GM23338 (cell line): ENCODE data around the gene ETF1. TPM values are rescaled to one million over a fixed set of nuclear protein-coding genes. Genes with fewer than 3 reads are reported as not detected.

Source experiments
- ATAC-seq: fragments of 200-7000 bp; cut with Tn5 transposase; 3 replicates; pipeline ENCODE4 v1.9.1; 2020
- DNase-seq: peaks from one replicate; pipeline ENCODE4 v3.0.0-alpha.2; 2015; ENCODE audit warnings: low spot score
- H2AFZ ChIP-seq: fragments of 200-600 bp; sonication (generic); 2 replicates; pipeline ENCODE4 v1.8.0; 2016; ENCODE audit warnings: antibody characterized with exemption, mild to moderate bottlenecking, moderate library complexity
- H3F3A ChIP-seq: fragments of 200-600 bp; sonication (generic); replicated peaks from 2 replicates; pipeline ENCODE4 v1.8.0; 2017; ENCODE audit warnings: antibody characterized with exemption, mixed run types, low read depth
- H3K27ac ChIP-seq: fragments of 200-600 bp; sonication (generic); 2 replicates; pipeline ENCODE4 v1.6.1; 2016; ENCODE audit warnings: low read depth
- H3K27me3 ChIP-seq: fragments of 200-600 bp; sonication (generic); 2 replicates; pipeline ENCODE4 v1.8.0; 2016; ENCODE audit warnings: mild to moderate bottlenecking, mixed run types, moderate library complexity; ENCODE audit not compliant: insufficient read depth
- H3K36me3 ChIP-seq: fragments of 200-600 bp; sonication (generic); 2 replicates; pipeline ENCODE4 v1.8.0; 2016; ENCODE audit warnings: mild to moderate bottlenecking; ENCODE audit not compliant: insufficient read depth
- H3K4me1 ChIP-seq: fragments of 200-600 bp; sonication (generic); 2 replicates; pipeline ENCODE4 v1.8.0; 2016; ENCODE audit warnings: mild to moderate bottlenecking, moderate library complexity; ENCODE audit not compliant: insufficient read depth
- H3K4me2 ChIP-seq: fragments of 200-600 bp; sonication (generic); 2 replicates; pipeline ENCODE4 v1.7.1; 2017; ENCODE audit warnings: mixed run types
- H3K4me3 ChIP-seq: fragments of 200-600 bp; sonication (generic); 2 replicates; pipeline ENCODE4 v1.6.1; 2016; ENCODE audit warnings: mixed run types
- H3K79me2 ChIP-seq: fragments of 200-600 bp; sonication (generic); replicated peaks from 2 replicates; pipeline ENCODE4 v1.8.0; 2017; ENCODE audit warnings: mild to moderate bottlenecking; ENCODE audit not compliant: insufficient read depth
- H3K9me2 ChIP-seq: fragments of 200-600 bp; sonication (generic); 2 replicates; pipeline ENCODE4 v1.8.0; 2017; ENCODE audit not compliant: insufficient read depth
- H4K20me1 ChIP-seq: fragments of 200-600 bp; sonication (generic); replicated peaks from 2 replicates; pipeline ENCODE4 v1.8.0; 2017; ENCODE audit warnings: mild to moderate bottlenecking; ENCODE audit not compliant: insufficient read depth
- H3K27ac Mint-ChIP-seq: 2 replicates; pipeline ENCODE4 v1.8.0; 2020; ENCODE audit warnings: inconsistent platforms, mild to moderate bottlenecking, moderate library complexity, mixed read lengths
- H3K27me3 Mint-ChIP-seq: 3 replicates; pipeline ENCODE4 v1.8.0; 2022; ENCODE audit warnings: low read depth, mild to moderate bottlenecking, moderate library complexity, mixed read lengths, inconsistent platforms; ENCODE audit not compliant: insufficient read depth, poor library complexity
- H3K36me3 Mint-ChIP-seq: 3 replicates; pipeline ENCODE4 v1.8.0; 2021; ENCODE audit warnings: low read depth, mild to moderate bottlenecking, inconsistent platforms, moderate library complexity, mixed read lengths
- H3K4me1 Mint-ChIP-seq: 3 replicates; pipeline ENCODE4 v1.8.0; 2020; ENCODE audit warnings: mild to moderate bottlenecking, inconsistent platforms, mixed read lengths
- H3K4me3 Mint-ChIP-seq: 3 replicates; pipeline ENCODE4 v1.8.0; 2021; ENCODE audit warnings: moderate library complexity, mild to moderate bottlenecking, inconsistent platforms, mixed read lengths
- H3K9me3 Mint-ChIP-seq: 3 replicates; pipeline ENCODE4 v1.8.0; 2020; ENCODE audit warnings: moderate library complexity, mild to moderate bottlenecking, inconsistent platforms, mixed read lengths
- CREB1 ChIP-seq: fragments of 250-450 bp; sonication (Bioruptor Pico); IDR thresholded peaks from 2 replicates; pipeline ENCODE4 v1.5.0; 2020; ENCODE audit warnings: low read depth, mild to moderate bottlenecking, moderate library complexity
- CTCF ChIP-seq, 2 experiments: fragments of 200-600 bp in 1 of 2; sonication (generic) in 1 of 2; conservative IDR thresholded peaks; 2 replicates each; pipeline versions ENCODE4 v1.5.1 to v1.6.1; 2016 to 2017; ENCODE audit warnings: antibody characterized with exemption in 2 of 2, low read depth in 2 of 2, mild to moderate bottlenecking in 2 of 2, moderate library complexity in 1 of 2
- ETS1 ChIP-seq: IDR thresholded peaks from 2 replicates; pipeline ENCODE4 v1.6.1; 2016; ENCODE audit warnings: antibody characterized with exemption
- EZH2phosphoT487 ChIP-seq: fragments of 200-600 bp; sonication (generic); IDR thresholded peaks from one replicate; pipeline ENCODE4 v1.8.1; 2018; ENCODE audit warnings: antibody characterized with exemption; ENCODE audit not compliant: unreplicated experiment
- NANOG ChIP-seq: IDR thresholded peaks from 2 replicates; pipeline ENCODE4 v1.6.1; 2016; ENCODE audit warnings: antibody characterized with exemption, borderline replicate concordance
- POLR2AphosphoS5 ChIP-seq: IDR thresholded peaks from 2 replicates; pipeline ENCODE4 v1.6.1; 2016; ENCODE audit warnings: antibody characterized with exemption, low read depth
- polyA plus RNA-seq: library from polyadenylated mRNA; unstranded; fragments of >200 nt; fragmentation: Nextera tagmentation; extraction: Ambion mirVana; gene quantifications from 2 replicates; pipeline ENCODE4 v1.2.1, GENCODE V29; 2016
- total RNA-seq: library from RNA; depleted of rRNA; stranded (reverse); fragments of >200 nt; shearing (Covaris generic); gene quantifications from 2 replicates; pipeline ENCODE4 v1.2.3, GENCODE V29; 2014

Gene ETF1
- total and polyA plus RNA-seq, 2 experiments from 2014 or later = 68.9 to 136 TPM

DNA sequence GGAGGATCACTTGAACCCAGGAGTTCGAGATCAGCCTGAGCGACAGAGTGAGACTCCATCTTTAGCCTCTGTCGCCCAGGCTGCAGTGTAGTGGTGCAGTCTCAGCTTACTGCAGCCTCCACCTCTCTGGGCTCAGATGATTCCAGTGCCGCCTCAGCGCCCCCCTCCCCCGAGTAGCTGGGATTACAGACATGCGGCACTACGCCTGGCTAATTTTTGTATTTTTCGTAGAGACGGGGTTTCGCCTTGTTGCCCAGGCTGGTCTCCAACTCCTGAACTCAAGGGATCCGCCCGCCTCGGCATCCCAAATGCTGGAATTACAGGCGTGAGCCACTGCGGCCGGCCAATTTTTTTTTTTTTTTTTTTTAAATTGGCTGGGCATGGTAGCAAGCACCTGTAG lies 34.4 kb upstream of the ETF1 start:
- no peak overlapping the region; the same call in 1 of the 2 replicates for H3K27ac ChIP-seq
- H3K4me2 ChIP-seq = no peak overlapping the region
- H3K36me3 Mint-ChIP-seq = peaks cover 33% of the 10 kb centered on the region
- H3K4me3 ChIP-seq = no peak overlapping the region
- ATAC-seq (no peak), DNase-seq (peak; percentile 18)
- H4K20me1 ChIP-seq = peaks cover 15% of the 10 kb centered on the region
- H3K4me1 ChIP-seq = peaks cover 6% of the 10 kb centered on the region
- peaks cover 13% of the 10 kb centered on the region for H3K27me3 Mint-ChIP-seq
- H3K79me2 ChIP-seq = peaks cover 28% of the 10 kb centered on the region
- peaks cover 10% of the 10 kb centered on the region; the same call in 2 of the 3 replicates for H3K9me3 Mint-ChIP-seq
- no peak overlapping the region for H3K4me3 Mint-ChIP-seq
- TF ChIP-seq EZH2phosphoT487 (no peak), CTCF (conservative IDR thresholded peaks at IDR 0.05; ENCODE audit: low read depth in 2 of 2) (0 out of 4 replicates have a peak, but pooled peaks of 1 of the 2 experiments have one; percentile 4)
- no peak overlapping the region for H2AFZ ChIP-seq
- H3K4me1 Mint-ChIP-seq = peaks cover 12% of the 10 kb centered on the region
- H3K27me3 ChIP-seq = no peaks in the 10 kb centered on the region
- H3K36me3 ChIP-seq = peaks cover 20% of the 10 kb centered on the region
- H3F3A ChIP-seq = peaks cover 17% of the 10 kb centered on the region
- H3K27ac Mint-ChIP-seq = peak overlapping the region; percentile 43; the same call in 1 of the 2 replicates
- no peaks in the 10 kb centered on the region for H3K9me2 ChIP-seq

- peaks cover 49% of the 10 kb centered on the region for H3K79me2 ChIP-seq
- ATAC-seq (peak; percentile 86), DNase-seq (peak; percentile 99)
- peaks cover 37% of the 10 kb centered on the region for H3K36me3 ChIP-seq
- peaks cover 32% of the 10 kb centered on the region for H3F3A ChIP-seq
- H3K27ac Mint-ChIP-seq = peak within 1 kb of the TSS; percentile 100
- peaks cover 10% of the 10 kb centered on the region; the same call in 2 of the 3 replicates for H3K9me3 Mint-ChIP-seq
- H3K27me3 ChIP-seq = no peaks in the 10 kb centered on the region
- H3K27ac ChIP-seq = peak within 1 kb of the TSS; percentile 98
- TF ChIP-seq ETS1 = peak; percentile 43; the same call in 1 of the 2 replicates
- TF ChIP-seq POLR2AphosphoS5 = peak; percentile 83
- no peak for TF ChIP-seq NANOG
- TF ChIP-seq CREB1 (CRISPR knock-in tag) = peak; percentile 66
- peak within 1 kb of the TSS; percentile 97 for H3K4me2 ChIP-seq
- no peaks in the 10 kb centered on the region for H3K9me2 ChIP-seq
- peaks cover 14% of the 10 kb centered on the region for H3K4me1 Mint-ChIP-seq
- peaks cover 6% of the 10 kb centered on the region for H3K4me1 ChIP-seq
- H4K20me1 ChIP-seq = peaks cover 20% of the 10 kb centered on the region
- H2AFZ ChIP-seq = peak within 1 kb of the TSS; percentile 77; the same call in 1 of the 2 replicates
- H3K27me3 Mint-ChIP-seq = peaks cover 13% of the 10 kb centered on the region
- peaks cover 54% of the 10 kb centered on the region for H3K36me3 Mint-ChIP-seq
- peak within 1 kb of the TSS; percentile 91 for H3K4me3 ChIP-seq
- peak within 1 kb of the TSS; percentile 100 for H3K4me3 Mint-ChIP-seq
These were observed 32.4 kb upstream of the ETF1 start, which contains the start of gene HSPA9 for GRCh38 chr5:138575194-138576015. Gene HSPA9, minus strand, starts transcription at chr5:138575401. Its CDS starts 83 bp downstream, at chr5:138575318.
